Measurements from ENCODE around the gene TEX30.

TEX30 gene

GRCh38 chr13:102773441-102774213 is at the start of gene TEX30:
Gene TEX30, minus strand, starts transcription at chr13:102773786. Its CDS starts 3,760 bp downstream, at chr13:102770026.
- TF ChIP-seq, protein P1, sequence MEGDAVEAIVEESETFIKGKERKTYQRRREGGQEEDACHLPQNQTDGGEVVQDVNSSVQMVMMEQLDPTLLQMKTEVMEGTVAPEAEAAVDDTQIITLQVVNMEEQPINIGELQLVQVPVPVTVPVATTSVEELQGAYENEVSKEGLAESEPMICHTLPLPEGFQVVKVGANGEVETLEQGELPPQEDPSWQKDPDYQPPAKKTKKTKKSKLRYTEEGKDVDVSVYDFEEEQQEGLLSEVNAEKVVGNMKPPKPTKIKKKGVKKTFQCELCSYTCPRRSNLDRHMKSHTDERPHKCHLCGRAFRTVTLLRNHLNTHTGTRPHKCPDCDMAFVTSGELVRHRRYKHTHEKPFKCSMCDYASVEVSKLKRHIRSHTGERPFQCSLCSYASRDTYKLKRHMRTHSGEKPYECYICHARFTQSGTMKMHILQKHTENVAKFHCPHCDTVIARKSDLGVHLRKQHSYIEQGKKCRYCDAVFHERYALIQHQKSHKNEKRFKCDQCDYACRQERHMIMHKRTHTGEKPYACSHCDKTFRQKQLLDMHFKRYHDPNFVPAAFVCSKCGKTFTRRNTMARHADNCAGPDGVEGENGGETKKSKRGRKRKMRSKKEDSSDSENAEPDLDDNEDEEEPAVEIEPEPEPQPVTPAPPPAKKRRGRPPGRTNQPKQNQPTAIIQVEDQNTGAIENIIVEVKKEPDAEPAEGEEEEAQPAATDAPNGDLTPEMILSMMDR (IDR thresholded peaks at IDR 0.05; ENCODE audit: control insufficient read depth, extremely low read depth, insufficient read depth), result no peak
- H3K4me3 ChIP-seq (ENCODE audit: low read depth, low read length), result peak within 1 kb of the TSS; percentile 77
- DNase-seq (ENCODE audit: low read depth), result no peak

- no peak overlapping the region for H3K4me3 ChIP-seq (ENCODE audit: low read depth, low read length)
- DNase-seq (ENCODE audit: low read depth), result no peak
- TF ChIP-seq, protein P1 (IDR thresholded peaks at IDR 0.05; ENCODE audit: control insufficient read depth, extremely low read depth, insufficient read depth), result no peak
These were observed 44.3 kb upstream of the TEX30 start for GRCh38 chr13:102817907-102818306.

GRCh38 chr13:102817241-102817640 is 43.7 kb upstream of the TEX30 start:
- no peak for DNase-seq (ENCODE audit: low read depth)
- TF ChIP-seq, protein P1 (IDR thresholded peaks at IDR 0.05; ENCODE audit: control insufficient read depth, extremely low read depth, insufficient read depth), result no peak
- H3K4me3 ChIP-seq (ENCODE audit: low read depth, low read length), result no peak overlapping the region

GRCh38 chr13:102816708-102817107 is 43.1 kb upstream of the TEX30 start:
- no peak overlapping the region for H3K4me3 ChIP-seq (ENCODE audit: low read depth, low read length)
- DNase-seq (ENCODE audit: low read depth), result no peak
- TF ChIP-seq, protein P1 (IDR thresholded peaks at IDR 0.05; ENCODE audit: control insufficient read depth, extremely low read depth, insufficient read depth), result no peak

- DNase-seq (ENCODE audit: low read depth), result no peak
- H3K4me3 ChIP-seq (ENCODE audit: low read depth, low read length), result no peak overlapping the region
- TF ChIP-seq, protein P1 (IDR thresholded peaks at IDR 0.05; ENCODE audit: control insufficient read depth, extremely low read depth, insufficient read depth), result no peak
These were observed 42.2 kb upstream of the TEX30 start for GRCh38 chr13:102815788-102816187.

DNA sequence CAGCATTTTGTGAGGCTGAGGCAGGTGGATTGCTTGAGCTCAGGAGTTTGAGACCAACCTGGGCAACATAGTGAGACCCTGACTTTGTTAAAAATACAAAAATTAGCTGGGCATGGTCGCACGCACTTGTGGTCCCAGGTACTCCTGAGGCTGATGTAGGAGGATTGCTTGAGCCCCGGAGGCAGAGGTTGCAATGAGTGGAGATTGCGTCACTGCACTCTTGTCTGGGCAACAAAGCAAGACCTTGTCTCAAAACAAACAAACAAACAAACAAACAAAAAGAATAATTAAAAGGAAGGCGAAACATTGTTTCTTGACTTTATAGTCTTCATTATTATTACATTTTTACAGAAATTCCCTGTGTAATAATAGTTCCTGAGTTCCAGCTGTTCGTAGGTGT is 41.2 kb upstream of the TEX30 start:
- no peak overlapping the region for H3K4me3 ChIP-seq (ENCODE audit: low read depth, low read length)
- TF ChIP-seq, protein P1 (IDR thresholded peaks at IDR 0.05; ENCODE audit: control insufficient read depth, extremely low read depth, insufficient read depth), result no peak
- DNase-seq (ENCODE audit: low read depth), result no peak

All from LNCaP clone FGC (cell line).